Calu3 (cell line): ENCODE data around the gene GEMIN8. TPM values are rescaled to one million over a fixed set of nuclear protein-coding genes. Genes with fewer than 3 reads are reported as not detected.

Source experiments
- Bru-seq: library from RNA; stranded (reverse); fragments of 400-500 nt; gene quantifications from one replicate; lab custom pipeline; 2021; lab: Mats Ljungman, UMichigan
- BruChase-seq, 2 experiments: library from RNA; stranded (reverse); fragments of 400-500 nt; gene quantifications; one replicate each; lab custom pipeline; 2021; lab: Mats Ljungman, UMichigan
- BruUV-seq: library from RNA; stranded (reverse); fragments of 400-500 nt; replicated peaks from 2 replicates; lab custom pipeline; 2021; lab: Mats Ljungman, UMichigan
- CTCF ChIA-PET: fragments of 300-600 bp; sonication (Branson Sonifier 250); formaldehyde crosslinking; loops from one replicate; lab custom pipeline; 2022; ENCODE audit warnings: antibody characterized with exemption; lab: Charles Lee
- DNase-seq: peaks from one replicate; pipeline ENCODE4 v3.0.0; 2022
- H3K27ac Mint-ChIP-seq: one replicate; pipeline ENCODE4 v1.8.0; 2022; ENCODE audit warnings: mixed read lengths; ENCODE audit not compliant: unreplicated experiment
- H3K27me3 Mint-ChIP-seq: one replicate; pipeline ENCODE4 v1.8.0; 2022; ENCODE audit warnings: mixed read lengths; ENCODE audit not compliant: unreplicated experiment
- H3K36me3 Mint-ChIP-seq: one replicate; pipeline ENCODE4 v1.8.0; 2022; ENCODE audit warnings: mild to moderate bottlenecking, moderate library complexity, mixed read lengths; ENCODE audit not compliant: insufficient read depth, unreplicated experiment
- H3K4me1 Mint-ChIP-seq: one replicate; pipeline ENCODE4 v1.8.0; 2022; ENCODE audit warnings: mild to moderate bottlenecking, low read depth, mixed read lengths; ENCODE audit not compliant: unreplicated experiment
- H3K4me3 Mint-ChIP-seq: one replicate; pipeline ENCODE4 v1.8.0; 2022; ENCODE audit warnings: mild to moderate bottlenecking, low read depth, moderate library complexity, mixed read lengths; ENCODE audit not compliant: unreplicated experiment
- H3K9me3 Mint-ChIP-seq: one replicate; pipeline ENCODE4 v1.8.0; 2022; ENCODE audit warnings: low read depth, mixed read lengths; ENCODE audit not compliant: unreplicated experiment
- intact Hi-C: fragments of 100-400 bp; cut with micrococcal nuclease; formaldehyde crosslinking; loops from one replicate; pipeline ENCODE4 v1.10.0; 2022; ENCODE audit not compliant: unreplicated experiment
- long read RNA-seq: library from polyadenylated mRNA; stranded (forward); transcript quantifications from one replicate; pipeline ENCODE4 v2.0.0, GENCODE V29; 2022
- total RNA-seq: library from RNA; stranded (reverse); gene quantifications from 2 replicates; pipeline ENCODE4 v1.2.3, GENCODE V29; 2022
- TF ChIP-seq, protein P1 (sequence below): fragments of 200-600 bp; IDR thresholded peaks from one replicate; pipeline ENCODE4 v1.8.0; 2022; ENCODE audit warnings: antibody characterized with exemption; ENCODE audit not compliant: unreplicated experiment

Gene GEMIN8
- total RNA-seq (21.7 and 22.5 TPM in 2 replicates), Bru-seq, nascent RNA (percentile 74 among the genes with signal in this experiment), BruChase-seq, experiment 1, labeled RNA remaining after a 6-hour chase (percentile 66 among the genes with signal in this experiment), BruChase-seq, experiment 2, labeled RNA remaining after a 2-hour chase (percentile 82 among the genes with signal in this experiment)
- long read RNA-seq, transcript GEMIN8-203 (4 exons, 1,119 nt): major isoform, 9 of 26 reads
- long read RNA-seq, partial matches to known transcripts: 2 of 26 reads
- long read RNA-seq, other reads (novel, unspliced or antisense): 15 of 26 reads

DNA sequence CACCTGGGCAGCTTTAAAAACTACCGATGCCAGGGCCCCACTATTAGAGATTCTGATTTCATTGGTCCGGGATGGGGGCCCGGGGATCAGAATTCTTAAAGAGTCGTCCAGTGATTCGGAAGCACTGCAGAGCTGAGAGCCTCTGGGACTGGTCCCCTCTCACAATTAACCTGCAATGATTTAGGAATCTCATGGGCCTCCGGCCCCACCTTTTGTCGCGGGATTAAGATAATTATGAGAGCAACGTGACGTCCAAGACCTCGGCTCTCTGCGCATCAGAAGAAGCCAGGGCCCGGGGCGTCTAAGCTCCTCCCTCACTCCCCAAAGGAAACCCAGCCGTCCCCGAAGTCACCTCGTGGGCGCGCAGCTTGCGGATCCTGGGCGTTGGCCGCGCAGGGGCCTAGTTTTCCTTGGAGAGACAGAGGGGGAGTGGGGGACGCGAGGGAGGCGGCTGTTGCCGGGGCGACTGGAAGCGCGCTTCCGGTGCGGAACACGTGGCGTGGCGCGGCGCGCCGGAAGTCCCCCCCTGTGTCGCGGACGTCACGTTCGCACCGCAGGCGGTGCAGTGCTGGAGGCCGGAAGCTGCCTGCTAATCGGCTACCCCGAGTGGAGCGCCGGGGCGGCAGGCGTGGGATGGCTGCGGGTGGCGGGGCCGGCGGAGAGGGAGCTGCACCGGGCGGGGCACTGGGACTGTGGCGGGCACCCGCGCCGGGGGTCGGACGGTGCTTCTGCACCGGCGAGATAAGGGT, at the start of gene GEMIN8:
Gene GEMIN8 (minus strand): TSS at position 468 of the 749 bp plus-strand sequence. CDS start 8,414 bp downstream, outside the sequence.
- Mint-ChIP-seq H3K27ac (peak within 1 kb of the TSS; percentile 91), H3K27me3 (no peaks in the 10 kb centered on the region), H3K36me3 (peaks cover 17% of the 10 kb centered on the region), H3K4me3 (peak within 1 kb of the TSS; percentile 76), H3K9me3 (no peaks in the 10 kb centered on the region), H3K4me1 (peaks cover 40% of the 10 kb centered on the region)
- TF ChIP-seq, protein P1, sequence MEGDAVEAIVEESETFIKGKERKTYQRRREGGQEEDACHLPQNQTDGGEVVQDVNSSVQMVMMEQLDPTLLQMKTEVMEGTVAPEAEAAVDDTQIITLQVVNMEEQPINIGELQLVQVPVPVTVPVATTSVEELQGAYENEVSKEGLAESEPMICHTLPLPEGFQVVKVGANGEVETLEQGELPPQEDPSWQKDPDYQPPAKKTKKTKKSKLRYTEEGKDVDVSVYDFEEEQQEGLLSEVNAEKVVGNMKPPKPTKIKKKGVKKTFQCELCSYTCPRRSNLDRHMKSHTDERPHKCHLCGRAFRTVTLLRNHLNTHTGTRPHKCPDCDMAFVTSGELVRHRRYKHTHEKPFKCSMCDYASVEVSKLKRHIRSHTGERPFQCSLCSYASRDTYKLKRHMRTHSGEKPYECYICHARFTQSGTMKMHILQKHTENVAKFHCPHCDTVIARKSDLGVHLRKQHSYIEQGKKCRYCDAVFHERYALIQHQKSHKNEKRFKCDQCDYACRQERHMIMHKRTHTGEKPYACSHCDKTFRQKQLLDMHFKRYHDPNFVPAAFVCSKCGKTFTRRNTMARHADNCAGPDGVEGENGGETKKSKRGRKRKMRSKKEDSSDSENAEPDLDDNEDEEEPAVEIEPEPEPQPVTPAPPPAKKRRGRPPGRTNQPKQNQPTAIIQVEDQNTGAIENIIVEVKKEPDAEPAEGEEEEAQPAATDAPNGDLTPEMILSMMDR: no peak
- intact Hi-C loops: loop anchor here (2.0 to 10.0 kb wide), 3 partner anchors 95 to 377 kb away; partner anchors contain the start of gene TCEANC
- CTCF ChIA-PET: interaction anchor here (1.1 to 1.2 kb wide), 3 partner anchors 288 to 523 kb away, joined by 3 to 4 read pairs (median 3); no protein-coding TSS in a partner anchor
- no TSS peak for BruUV-seq
- DNase-seq: peak; percentile 88

GRCh38 chrX:14076639-14077038, 46.9 kb upstream of the GEMIN8 start:
- CTCF ChIA-PET: interaction anchor here (0.6 kb wide), 1 partner anchor 40 kb away, joined by 9 read pairs; no protein-coding TSS in a partner anchor
- Mint-ChIP-seq H3K27ac (no peak overlapping the region), H3K9me3 (no peaks in the 10 kb centered on the region), H3K4me3 (no peak overlapping the region), H3K36me3 (no peaks in the 10 kb centered on the region), H3K4me1 (no peaks in the 10 kb centered on the region), H3K27me3 (no peaks in the 10 kb centered on the region)
- TF ChIP-seq, protein P1: no peak
- DNase-seq: no peak
- no TSS peak for BruUV-seq
- intact Hi-C loops: no loop called here

GRCh38 chrX:14073556-14073955, 43.9 kb upstream of the GEMIN8 start:
- DNase-seq: no peak
- BruUV-seq: no TSS peak
- no peak overlapping the region for H3K4me3 Mint-ChIP-seq
- H3K9me3 Mint-ChIP-seq: no peaks in the 10 kb centered on the region
- CTCF ChIA-PET: no interaction called here
- TF ChIP-seq, protein P1: no peak
- H3K36me3 Mint-ChIP-seq: no peaks in the 10 kb centered on the region
- no peak overlapping the region for H3K27ac Mint-ChIP-seq
- H3K4me1 Mint-ChIP-seq: no peaks in the 10 kb centered on the region
- H3K27me3 Mint-ChIP-seq: no peaks in the 10 kb centered on the region
- intact Hi-C loops: no loop called here

- DNase-seq: no peak
- no TSS peak for BruUV-seq
- Mint-ChIP-seq H3K36me3 (no peaks in the 10 kb centered on the region), H3K4me3 (no peak overlapping the region), H3K27ac (no peak overlapping the region), H3K9me3 (no peaks in the 10 kb centered on the region), H3K4me1 (no peaks in the 10 kb centered on the region), H3K27me3 (no peaks in the 10 kb centered on the region)
- TF ChIP-seq, protein P1: no peak
- CTCF ChIA-PET: no interaction called here
- intact Hi-C loops: no loop called here
Observed at GRCh38 chrX:14073071-14073470, 43.4 kb upstream of the GEMIN8 start.
